Left kidney (tissue), 2 donors: Measurements from ENCODE around the gene MRPL10. TPM values are rescaled to one million over a fixed set of nuclear protein-coding genes. Genes with fewer than 3 reads are reported as not detected.
"Not testable (repeated sequence)": the region's sequence is repeated elsewhere in the genome, so short reads cannot be mapped to it uniquely, and the experiment has no call there.

Experiments
- DNase-seq: peaks from one replicate; pipeline ENCODE4 v3.0.0-alpha.2; 2013
- polyA plus RNA-seq: library from polyadenylated mRNA; unstranded; fragments of 120-200 nt; gene quantifications from one replicate; pipeline ENCODE4 v1.2.1, GENCODE V29; 2013; ENCODE audit not compliant: insufficient read length

Gene MRPL10
- polyA plus RNA-seq, 1 donor: 52.8 TPM

DNA sequence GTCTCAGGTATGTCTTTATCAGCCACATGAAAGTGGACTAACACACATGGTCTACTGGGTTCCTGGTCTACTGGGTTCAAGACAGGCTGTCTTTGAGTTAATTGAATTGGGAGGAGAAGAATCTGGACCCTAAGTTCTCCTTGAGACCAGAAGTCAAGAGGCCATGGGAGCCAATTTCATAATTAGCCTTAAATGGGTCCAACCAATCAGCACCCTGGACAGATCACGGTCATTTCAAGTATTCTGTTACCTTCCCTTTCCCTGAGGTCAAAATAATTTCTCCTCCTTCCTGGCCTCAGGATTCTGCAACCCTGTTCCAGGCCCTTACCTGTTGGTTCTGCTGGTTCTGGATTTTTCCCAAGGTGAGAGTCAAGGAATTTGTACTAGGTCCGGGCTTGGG, 33.5 kb downstream of the MRPL10 start:
- DNase-seq: no peak

DNA sequence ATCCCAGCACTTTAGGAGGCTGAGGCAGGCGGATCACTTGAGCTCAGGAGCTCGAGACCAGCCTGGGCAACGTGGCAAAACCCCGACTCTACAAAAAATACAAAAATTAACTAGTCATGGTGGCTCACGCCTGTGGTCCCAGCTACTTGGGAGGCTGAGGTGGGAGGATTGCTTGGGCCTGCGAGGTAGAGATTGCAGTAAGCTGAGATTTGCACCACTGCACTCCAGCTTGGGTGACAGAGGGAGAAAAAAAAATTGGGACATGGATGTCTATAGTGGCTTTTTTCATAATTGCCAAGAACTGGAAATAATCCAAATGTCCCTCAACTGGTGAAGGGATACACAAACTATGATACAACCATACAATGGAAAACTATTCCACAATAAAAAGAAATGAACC, 38.4 kb downstream of the MRPL10 start:
- no peak for DNase-seq

DNA sequence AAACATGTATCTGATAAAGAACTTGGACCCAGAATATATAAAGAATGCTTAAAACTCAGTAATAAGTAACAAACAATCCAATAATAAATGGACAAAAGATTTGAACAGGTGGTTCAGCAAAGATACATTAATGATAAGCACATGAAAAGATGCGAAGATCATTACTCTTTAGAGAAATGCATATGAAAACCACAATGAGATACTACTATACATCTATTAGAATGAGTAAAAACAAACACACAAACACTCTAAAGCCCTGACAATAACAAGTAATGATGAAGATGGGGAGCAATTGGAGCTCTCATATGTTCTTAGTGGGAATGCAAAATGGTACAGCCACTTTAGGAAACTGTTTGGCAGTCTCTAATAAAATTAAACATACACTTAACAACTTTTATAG, 38.9 kb downstream of the MRPL10 start:
- DNase-seq: no peak

DNA sequence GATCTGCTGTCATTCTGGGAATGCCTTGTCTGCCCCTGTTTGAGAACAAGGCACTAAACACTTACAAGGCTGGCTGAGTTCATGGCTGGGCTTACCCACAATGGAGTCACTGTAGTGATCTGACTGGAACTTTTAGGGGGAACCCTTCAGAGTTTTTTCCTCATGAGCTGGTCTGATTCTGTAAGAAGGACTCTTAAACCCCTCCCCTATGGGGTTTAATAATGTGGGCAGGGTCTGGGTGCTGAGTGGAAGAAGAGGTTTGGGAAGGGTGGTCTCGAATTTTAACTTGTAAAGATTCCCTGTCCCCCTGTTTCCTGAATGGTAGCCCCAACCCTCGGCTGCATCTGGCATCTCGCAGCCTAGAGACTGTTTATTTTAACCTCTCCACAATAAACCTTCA, 40.3 kb downstream of the MRPL10 start:
- DNase-seq: no peak

DNA sequence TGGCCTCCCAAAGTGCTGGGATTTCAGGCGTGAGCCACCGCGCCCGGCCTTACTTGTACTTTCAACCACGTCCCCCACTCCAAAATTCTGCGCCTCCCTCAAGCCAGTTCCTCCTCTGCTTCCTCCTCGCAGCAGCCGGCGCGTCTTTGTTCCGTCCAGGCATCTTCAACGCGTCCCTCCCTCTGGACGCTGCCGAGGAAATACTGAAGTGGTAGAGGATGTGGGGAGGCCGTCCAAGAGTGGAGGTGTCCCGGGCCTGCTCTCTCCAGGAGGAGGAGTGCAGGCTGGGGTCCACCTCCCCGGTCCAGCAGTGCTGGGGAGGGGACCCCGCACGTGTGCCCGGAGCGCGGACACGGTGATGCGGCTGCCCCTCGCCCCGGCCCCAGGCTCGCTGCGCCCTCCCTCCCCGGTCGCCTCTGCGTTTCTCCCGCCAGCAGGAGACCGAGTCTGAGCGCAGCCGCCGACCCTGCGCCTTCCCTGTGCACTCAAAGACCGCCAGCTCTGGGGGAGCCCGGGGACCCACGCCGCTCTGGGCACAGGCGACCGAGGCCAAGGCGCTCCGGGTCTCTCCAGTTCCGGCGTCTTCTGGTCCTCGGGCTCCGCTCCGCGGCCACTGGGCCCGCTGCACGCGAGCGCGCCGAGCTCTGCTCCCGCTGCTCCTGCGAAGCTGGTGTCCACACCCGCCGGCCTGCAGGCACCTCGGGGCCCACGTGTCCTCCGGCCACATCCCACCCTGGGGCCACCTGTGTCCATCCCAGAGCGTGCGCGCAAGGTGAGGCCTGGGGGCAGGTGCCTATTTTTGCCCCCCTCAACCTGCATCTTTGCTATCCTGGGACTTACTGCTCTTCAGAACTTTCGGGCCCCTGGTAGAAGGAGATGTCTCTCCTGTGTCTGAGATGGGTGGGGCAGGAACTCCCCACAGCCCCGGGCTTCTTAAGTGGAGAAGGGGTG, 41.5 kb downstream of the MRPL10 start:
- DNase-seq: no peak

DNA sequence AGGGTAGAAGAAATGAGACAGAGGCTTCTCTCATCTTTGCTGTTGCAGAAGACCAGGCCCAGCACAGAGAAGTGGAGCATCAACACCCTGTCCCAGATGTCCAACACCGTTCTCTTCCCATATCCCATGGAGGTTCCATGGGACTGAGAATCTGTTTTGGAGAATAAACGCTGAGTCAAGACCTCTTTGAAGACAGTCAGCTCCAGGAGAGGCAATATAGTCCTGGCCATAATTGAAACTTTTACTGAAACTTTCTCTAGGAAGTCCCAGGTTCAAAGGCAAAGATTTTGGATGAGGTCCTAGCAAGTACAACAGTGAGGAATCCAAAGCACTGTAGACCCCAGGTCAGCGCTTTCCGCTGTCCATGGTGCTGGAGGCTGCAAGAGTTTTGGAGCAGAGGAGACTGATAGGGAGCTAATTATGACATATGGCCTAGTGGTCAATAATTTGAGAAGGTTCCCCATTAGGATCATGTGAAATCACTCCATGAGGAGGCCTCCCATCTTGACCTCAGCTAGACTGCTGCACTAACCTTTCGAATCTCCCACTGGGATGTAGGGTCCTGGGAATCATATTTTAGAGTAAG, 45.7 kb downstream of the MRPL10 start:
- DNase-seq: peak; percentile 50

DNA sequence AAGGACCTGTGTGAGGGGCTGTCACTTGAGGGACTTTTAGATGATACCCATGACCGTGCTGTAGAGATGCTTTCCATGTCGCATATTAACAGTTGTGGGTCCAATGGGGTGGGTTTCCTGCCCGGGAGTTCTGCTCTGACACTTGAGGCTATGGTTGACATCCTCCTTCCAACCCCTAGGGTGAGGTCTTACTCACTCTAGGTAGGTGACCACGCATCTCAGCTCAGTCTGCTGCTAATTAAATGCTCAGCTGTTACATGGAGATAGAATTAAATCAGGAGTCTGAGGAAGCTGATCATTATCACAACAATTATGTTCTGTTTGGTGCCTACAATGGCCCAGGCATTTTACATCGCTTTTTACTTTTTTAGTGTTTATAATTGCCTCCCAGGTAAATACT, 49.9 kb downstream of the MRPL10 start:
- no peak for DNase-seq

DNA sequence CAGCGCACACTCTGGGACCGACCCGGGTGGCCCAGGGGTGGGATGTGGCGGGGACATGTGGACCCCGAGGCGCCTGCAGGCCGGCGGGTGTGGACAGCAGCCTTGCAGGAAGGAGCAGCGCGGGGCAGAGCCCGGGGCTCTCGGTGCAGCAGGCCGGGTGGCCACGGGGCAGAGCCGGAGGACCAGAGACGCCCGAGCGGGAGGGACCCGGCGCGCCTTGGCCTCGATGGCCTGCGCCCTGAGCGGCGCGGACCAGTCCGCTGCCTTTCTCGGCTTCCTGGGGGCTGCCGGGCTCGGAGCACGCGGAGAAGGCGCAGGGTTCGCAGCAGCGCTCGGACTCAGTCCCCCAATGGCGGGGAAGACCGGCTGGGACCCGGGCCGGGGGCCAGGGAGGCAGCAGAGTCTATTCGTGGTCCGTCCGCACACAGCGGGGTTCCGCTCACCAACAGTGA, 53.1 kb downstream of the MRPL10 start:
- no peak for DNase-seq

DNA sequence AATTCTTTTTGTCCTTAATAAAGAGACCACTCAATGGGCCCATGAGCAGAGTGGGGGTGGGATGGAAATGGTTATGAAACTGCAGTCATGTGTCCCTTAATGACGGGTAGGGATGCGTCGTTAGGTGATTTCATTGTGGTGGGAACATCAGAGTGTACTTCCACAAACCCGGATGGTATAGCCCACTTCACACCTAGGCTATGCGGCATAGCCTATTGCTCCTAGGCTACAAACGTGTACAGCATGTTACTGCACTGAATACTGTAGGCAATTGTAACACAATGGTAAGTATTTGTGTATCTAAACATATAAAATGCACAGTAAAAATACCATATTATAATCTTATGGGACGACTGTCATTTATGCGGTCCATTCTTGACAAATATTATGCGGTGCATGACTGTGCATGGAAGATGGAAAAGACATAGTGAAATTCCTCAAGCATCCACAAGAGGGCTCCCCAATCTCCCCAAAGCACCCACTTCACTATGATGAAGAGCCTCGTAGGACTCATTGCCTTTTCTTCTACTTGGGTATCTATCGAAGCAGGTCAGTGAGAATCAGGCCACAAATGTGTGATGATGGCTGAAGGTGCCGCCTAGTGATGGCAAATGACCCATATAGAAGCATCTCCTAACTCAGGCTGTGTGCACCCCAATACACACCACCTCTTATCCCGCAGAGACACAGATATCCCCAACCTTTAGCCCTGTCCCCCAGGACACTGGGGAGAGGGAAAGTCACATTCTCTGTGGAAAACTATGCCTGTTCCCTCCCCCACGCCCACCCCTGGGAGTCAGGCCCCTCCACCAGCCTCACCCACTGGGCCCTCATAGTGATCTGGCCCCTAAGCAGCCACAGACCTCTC, 54.8 kb downstream of the MRPL10 start:
- DNase-seq: no peak

DNA sequence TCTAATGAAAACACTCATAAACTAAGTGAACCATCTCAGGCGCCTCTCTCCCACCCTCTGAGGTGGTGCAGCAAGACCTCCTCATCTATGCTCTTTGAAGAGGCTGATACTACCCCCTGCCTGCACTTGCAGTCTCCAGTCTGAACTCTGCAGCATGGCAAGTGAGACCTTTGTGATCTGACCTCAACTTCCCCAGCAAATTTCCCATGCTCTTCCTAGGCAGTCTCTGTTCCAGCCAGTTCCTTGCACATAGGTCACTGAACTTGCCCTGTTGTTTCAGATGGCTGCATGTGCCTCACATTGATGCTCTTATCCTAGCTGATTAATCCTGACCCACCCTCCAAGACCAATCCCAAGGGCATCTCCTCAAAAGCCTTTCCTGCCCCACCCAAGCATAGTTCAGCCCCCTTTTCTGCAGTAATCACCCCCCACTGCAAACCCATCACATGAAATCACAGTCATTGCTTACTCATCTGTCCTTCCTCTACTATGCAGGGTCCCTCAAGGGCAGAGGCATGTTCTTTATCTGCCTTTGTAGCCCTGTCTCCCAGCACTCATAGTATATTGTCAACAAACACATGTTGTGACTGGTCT, 56.3 kb downstream of the MRPL10 start:
- no peak for DNase-seq

DNA sequence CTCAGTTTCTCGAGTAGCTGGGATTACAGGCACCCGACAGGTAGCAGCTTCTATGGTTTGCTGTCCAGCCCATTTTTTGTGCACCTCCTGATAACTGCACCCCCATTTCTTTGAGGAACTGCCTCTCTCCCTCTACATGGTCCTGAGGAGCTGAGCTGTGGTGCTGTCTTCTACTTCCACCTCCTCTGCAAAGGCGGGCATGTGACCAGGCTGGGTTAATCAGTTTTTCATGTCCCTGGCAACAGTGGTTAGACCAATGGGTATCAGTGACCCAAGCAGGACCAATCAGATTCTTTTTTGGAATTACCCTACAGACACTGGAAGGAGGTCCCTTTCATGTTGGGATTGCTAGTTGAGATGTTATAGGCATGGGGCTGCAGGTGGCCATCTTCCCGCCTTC, 57.0 kb downstream of the MRPL10 start:
- DNase-seq: no peak

DNA sequence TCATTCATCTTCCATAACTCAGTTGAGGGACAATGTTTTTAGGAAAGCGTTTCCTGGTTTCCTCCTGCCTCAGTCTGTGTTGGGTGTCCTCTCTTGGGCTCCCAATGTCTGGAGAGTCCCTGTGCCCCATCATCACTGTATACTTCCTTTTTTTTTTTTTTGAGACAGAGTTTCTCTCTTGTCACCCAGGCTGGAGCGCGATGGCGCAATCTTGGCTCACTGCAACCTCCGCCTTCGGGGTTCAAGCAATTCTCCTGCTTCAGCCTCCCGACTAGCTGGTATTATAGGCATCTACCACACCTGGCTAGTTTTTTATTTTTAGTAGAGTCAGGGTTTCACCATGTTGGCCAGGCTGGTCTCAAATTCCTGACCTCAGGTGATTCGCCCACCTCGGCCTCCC, 57.7 kb downstream of the MRPL10 start:
- not testable (repeated sequence) for DNase-seq

Other genes starting within 250 kb of the MRPL10 start
- 325 TPM for gene KPNB1, start 181.6 kb downstream of the MRPL10 start, polyA plus RNA-seq
- gene TBKBP1, start 137.4 kb downstream of the MRPL10 start, polyA plus RNA-seq: 31.1 TPM
- 0.08 TPM for gene TBX21, start 98.3 kb downstream of the MRPL10 start, polyA plus RNA-seq
- 16.7 TPM for gene OSBPL7, start 9.7 kb downstream of the MRPL10 start, polyA plus RNA-seq
- 2.8 TPM for gene LRRC46, start 129 bp upstream of the MRPL10 start, polyA plus RNA-seq
- gene SCRN2, start 9.7 kb upstream of the MRPL10 start, polyA plus RNA-seq: 60.0 TPM
- gene SP6, start 19.6 kb upstream of the MRPL10 start, polyA plus RNA-seq: 2.7 TPM
- gene SP2, start 64.7 kb upstream of the MRPL10 start, polyA plus RNA-seq: 26.1 TPM
- 21.4 TPM for gene PNPO, start 110.0 kb upstream of the MRPL10 start, polyA plus RNA-seq
- 17.7 TPM for gene PRR15L, start 126.3 kb upstream of the MRPL10 start, polyA plus RNA-seq
- gene CDK5RAP3, start 139.6 kb upstream of the MRPL10 start, polyA plus RNA-seq: 186 TPM
- 15.3 TPM for gene COPZ2, start 206.3 kb upstream of the MRPL10 start, polyA plus RNA-seq
- gene NFE2L1, start 216.8 kb upstream of the MRPL10 start, polyA plus RNA-seq: 218 TPM